HG02763 (cell line): ENCODE data around the gene RPS19.

Experiments
- ATAC-seq: cut with Tn5 transposase; IDR thresholded peaks from one replicate; pipeline ENCODE4 v1.9.1; 2021; ENCODE audit warnings: mild to moderate bottlenecking, moderate library complexity; ENCODE audit not compliant: unreplicated experiment

RPS19 gene

GRCh38 chr19:41877916-41878905 lies 18.2 kb downstream of the RPS19 start:
- no peak for ATAC-seq

- no peak for ATAC-seq
Measured at GRCh38 chr19:41879080-41879479, 19.0 kb downstream of the RPS19 start.

DNA sequence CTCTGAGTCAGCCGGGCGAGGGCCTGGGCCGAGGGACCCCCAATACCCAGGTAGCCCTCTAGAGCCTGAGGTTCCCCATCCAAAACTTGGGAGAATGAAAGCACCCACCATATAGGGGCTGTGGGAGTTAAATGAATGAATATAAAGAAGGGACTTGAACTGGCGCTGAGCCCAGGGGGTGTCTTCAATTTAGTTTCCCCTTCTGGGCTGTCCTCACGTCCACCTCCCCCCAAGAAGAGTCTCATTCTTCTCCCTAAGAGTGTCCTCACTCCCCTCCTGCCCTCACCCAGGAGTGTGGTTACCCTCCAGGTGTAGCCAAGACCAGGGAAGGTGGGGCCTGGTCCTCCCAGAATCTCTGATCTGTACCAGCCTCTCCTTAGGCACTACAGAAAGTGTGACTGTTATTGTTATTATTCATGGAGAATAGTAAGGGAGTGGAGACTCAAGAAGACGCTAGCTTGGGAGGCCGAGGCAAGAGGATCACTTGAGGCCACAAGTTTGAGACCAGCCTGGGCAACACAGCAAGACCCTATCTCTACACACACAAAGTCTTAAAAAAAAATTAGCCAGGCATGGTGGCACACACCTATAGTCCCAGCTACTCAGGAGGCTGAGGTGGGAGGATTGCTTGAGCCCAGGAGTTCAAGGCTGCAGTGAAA lies 19.7 kb downstream of the RPS19 start:
- no peak for ATAC-seq

- ATAC-seq: no peak
Measured at GRCh38 chr19:41880329-41880708, 20.3 kb downstream of the RPS19 start.

DNA sequence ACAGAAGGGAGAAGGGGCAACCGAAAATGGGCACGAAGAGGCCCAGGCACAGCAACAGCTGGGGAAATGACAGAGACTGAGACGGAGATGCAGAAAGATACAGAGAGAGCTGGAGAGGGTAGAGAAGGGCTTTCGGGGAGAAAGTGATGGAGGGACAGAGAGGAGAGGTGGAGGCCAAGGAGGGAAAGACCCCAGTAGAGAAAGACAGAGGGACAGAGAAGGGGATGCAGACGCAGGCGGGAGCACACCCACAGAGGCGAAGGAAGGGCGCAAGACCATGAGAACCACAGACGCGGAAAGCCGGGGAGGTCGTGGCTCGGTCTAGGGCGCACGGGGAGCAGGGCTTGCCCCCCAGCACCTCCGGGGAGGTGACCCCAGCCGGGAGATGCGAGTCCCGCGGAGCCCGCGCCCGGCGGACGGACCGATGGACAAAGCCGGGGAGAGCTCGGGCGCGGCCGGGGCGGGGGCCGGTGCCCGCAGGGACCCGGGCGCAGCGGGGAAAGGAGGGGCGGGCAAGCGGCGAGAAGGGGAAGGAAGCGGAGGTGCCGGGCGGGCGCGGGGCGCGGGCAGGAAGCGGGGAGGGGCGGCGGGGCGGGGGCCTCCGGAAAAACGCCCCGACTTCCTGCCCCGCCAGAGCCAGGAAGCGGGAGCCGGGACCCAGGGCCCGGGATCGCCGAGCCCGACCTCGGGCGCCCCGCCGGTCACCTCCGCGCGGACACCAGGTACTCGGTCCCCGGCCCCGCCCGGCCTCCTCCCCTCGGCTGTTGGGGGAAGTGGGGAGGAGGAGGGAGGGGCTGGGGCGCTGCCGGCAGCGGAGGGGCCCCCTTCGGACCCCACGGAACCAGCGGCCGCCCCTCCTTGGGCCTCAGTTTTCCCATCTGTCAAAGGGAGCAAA lies 22.8 kb downstream of the RPS19 start, which contains the start of gene ARHGEF1:
Gene ARHGEF1, plus strand, starts transcription at position 617 of the 895 bp plus-strand sequence. CDS start 4,899 bp downstream, outside the sequence.
- ATAC-seq: no peak

GRCh38 chr19:41883463-41883820 lies 23.4 kb downstream of the RPS19 start:
- ATAC-seq: no peak

- ATAC-seq: peak; percentile 75
Measured at GRCh38 chr19:41883821-41884733, 24.0 kb downstream of the RPS19 start.

- no peak for ATAC-seq
Measured at GRCh38 chr19:41886761-41887710, 27.0 kb downstream of the RPS19 start.

- ATAC-seq: no peak
Measured at GRCh38 chr19:41887711-41888382, 27.8 kb downstream of the RPS19 start.

DNA sequence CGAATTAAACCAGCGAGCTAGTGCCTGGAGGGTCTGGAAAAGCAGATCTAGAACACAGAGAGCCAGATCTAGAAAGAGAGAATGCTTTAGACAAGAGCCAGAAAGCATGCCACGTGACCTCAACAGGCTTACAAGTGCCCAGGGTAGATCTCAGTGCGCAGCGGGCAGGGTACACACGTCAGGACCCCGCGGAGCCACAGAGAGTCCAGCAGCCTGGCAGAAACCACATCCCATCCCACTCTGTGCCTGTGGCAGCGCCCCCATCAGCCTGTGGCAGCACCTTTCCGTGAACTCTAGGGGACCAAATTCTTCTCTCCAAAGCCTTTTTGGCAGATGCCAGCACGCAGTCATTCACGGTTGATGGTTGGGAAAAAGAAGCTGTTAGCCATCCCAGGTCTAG lies 28.9 kb downstream of the RPS19 start:
- no peak for ATAC-seq

DNA sequence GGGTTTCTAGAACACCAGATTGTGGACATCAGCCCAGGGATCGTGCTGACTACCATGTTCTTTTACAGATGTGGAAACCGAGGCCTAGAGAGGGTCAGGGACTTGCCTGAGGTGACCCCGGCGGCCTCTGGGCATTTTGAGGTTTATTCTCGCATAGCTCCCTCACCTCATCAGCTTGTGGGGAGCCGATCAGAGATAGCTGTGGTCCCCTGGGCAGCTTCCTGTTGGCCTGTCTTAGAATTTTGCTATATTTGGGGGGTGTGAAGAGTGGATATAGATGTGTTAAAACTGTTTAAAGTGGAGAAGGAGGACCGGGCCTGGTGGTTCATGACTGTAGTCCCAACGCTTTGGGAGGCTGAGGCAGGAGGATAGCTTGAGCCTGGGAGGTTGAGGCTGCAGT lies 29.8 kb downstream of the RPS19 start:
- ATAC-seq: no peak

DNA sequence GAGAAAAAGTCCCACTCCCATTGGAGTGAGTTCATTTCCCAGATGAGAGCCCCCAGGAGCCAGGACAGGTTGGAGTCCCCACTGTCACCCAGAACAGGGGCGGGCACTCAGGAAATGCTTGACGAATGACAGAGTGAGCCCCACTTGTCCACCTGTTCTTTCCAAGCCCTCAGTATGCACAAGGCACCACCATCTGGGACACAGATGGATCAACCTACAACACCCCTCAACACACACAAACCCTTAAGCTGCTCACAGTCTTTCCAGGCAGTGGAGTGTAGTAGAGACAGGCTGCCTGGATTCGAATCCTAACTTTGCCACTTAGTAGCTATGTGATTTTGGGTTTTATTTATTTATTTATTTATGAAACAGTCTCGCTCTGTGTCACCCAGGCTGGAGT lies 30.9 kb downstream of the RPS19 start:
- no peak for ATAC-seq

DNA sequence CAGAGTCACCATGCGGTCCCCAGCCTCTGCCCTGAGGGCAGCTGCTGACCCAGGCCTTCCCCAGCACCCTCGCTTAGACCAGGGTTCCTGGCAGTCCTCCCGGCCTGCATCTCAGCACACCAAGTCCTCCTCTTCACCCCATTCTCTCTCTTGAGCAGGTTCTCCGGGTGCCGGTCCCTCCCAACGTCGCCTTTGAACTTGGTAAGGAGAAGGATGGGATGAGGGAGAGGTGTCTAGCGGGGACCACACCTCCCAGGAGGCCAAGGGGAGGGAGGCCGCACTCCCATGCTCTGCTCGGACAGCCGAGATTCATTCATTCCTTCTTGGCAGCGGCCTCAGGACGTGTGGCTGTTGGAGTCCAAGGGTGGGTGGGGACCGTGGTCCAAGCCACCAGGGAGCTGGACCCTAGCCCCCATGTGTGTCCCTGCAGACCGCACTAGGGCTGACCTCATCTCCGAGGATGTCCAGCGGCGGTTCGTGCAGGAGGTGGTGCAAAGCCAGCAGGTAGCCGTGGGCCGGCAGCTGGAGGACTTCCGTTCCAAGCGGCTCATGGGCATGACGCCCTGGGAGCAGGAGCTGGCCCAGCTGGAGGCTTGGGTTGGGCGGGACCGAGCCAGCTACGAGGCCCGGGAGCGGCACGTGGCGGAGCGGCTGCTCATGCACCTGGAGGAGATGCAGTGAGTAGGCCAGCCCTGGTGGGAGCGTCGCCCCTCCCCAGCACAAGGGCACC lies 32.3 kb downstream of the RPS19 start:
- no peak for ATAC-seq

- no peak for ATAC-seq
Measured at GRCh38 chr19:41893899-41894298, 33.8 kb downstream of the RPS19 start.

- ATAC-seq: no peak
Measured at GRCh38 chr19:41894350-41894749, 34.3 kb downstream of the RPS19 start.

GRCh38 chr19:41895745-41896580 lies 35.9 kb downstream of the RPS19 start:
- no peak for ATAC-seq

DNA sequence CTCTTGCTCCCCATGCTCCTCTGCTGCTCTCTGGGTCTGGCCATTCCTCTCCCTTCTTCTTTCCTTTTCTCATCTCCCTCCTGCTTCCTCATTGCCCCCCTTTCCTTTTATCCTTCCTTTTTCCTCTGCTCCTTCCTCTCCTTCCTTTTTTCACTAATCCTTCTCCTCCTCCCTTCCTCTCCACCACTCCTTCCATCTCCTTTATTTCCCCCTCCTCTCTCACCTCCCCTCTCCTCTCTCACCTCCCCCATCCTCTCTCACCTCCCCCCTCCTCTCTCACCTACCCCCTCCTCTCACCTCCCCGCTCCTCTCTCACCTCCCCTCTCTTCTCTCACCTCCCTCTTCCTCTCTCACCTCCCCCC lies 36.5 kb downstream of the RPS19 start:
- ATAC-seq: no peak
